ENCODE data around the gene CDKN2B-AS1.

- no peak for TF ChIP-seq POLR2AphosphoS5 (IDR thresholded peaks at IDR 0.05)
- TF ChIP-seq, protein P1, sequence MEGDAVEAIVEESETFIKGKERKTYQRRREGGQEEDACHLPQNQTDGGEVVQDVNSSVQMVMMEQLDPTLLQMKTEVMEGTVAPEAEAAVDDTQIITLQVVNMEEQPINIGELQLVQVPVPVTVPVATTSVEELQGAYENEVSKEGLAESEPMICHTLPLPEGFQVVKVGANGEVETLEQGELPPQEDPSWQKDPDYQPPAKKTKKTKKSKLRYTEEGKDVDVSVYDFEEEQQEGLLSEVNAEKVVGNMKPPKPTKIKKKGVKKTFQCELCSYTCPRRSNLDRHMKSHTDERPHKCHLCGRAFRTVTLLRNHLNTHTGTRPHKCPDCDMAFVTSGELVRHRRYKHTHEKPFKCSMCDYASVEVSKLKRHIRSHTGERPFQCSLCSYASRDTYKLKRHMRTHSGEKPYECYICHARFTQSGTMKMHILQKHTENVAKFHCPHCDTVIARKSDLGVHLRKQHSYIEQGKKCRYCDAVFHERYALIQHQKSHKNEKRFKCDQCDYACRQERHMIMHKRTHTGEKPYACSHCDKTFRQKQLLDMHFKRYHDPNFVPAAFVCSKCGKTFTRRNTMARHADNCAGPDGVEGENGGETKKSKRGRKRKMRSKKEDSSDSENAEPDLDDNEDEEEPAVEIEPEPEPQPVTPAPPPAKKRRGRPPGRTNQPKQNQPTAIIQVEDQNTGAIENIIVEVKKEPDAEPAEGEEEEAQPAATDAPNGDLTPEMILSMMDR (IDR thresholded peaks at IDR 0.05) = no peak
These were observed 10.6 kb downstream of the CDKN2B-AS1 start for GRCh38 chr9:22005021-22005701.

Data from sigmoid colon (tissue), 4 donors.